Trophoblast cell (in vitro differentiated cells and primary cell): Measurements from ENCODE around the gene IP6K2.

ENCODE experiments used
- DNase-seq, 2 donors: peaks; one replicate each; pipeline ENCODE4 v3.0.0-alpha.2; 2016
- H2AFZ ChIP-seq: 2 replicates; pipeline ENCODE4 v1.6.1; 2013; ENCODE audit warnings: low read length, moderate library complexity, mild to moderate bottlenecking; ENCODE audit not compliant: insufficient read depth, poor library complexity
- H2AK5ac ChIP-seq: 2 replicates; pipeline ENCODE4 v1.6.1; 2013; ENCODE audit warnings: mild to moderate bottlenecking, low read length
- H2BK120ac ChIP-seq: 2 replicates; pipeline ENCODE4 v1.6.1; 2013; ENCODE audit warnings: low read length, mild to moderate bottlenecking, moderate library complexity; ENCODE audit not compliant: insufficient read depth, poor library complexity
- H2BK12ac ChIP-seq: 2 replicates; pipeline ENCODE4 v1.6.1; 2013; ENCODE audit warnings: mild to moderate bottlenecking, low read length, moderate library complexity
- H2BK5ac ChIP-seq: 2 replicates; pipeline ENCODE4 v1.6.1; 2013; ENCODE audit warnings: low read length, low read depth, moderate library complexity, mild to moderate bottlenecking; ENCODE audit not compliant: poor library complexity
- H3K14ac ChIP-seq: 2 replicates; pipeline ENCODE4 v1.6.1; 2013; ENCODE audit warnings: mild to moderate bottlenecking, low read length
- H3K18ac ChIP-seq: 2 replicates; pipeline ENCODE4 v1.6.1; 2013; ENCODE audit warnings: mild to moderate bottlenecking, low read length
- H3K23ac ChIP-seq: 2 replicates; pipeline ENCODE4 v1.6.1; 2013; ENCODE audit warnings: low read length
- H3K27ac ChIP-seq: 2 replicates; pipeline ENCODE4 v1.5.1; 2013; ENCODE audit warnings: low read depth, mild to moderate bottlenecking, inconsistent platforms, low read length, moderate library complexity
- H3K27me3 ChIP-seq: 2 replicates; pipeline ENCODE4 v1.6.1; 2013; ENCODE audit warnings: inconsistent platforms, mild to moderate bottlenecking, low read length, moderate library complexity; ENCODE audit not compliant: insufficient read depth
- H3K36me3 ChIP-seq, 2 experiments: 1 replicate in 1 of 2; 2 replicates in 1 of 2; pipeline ENCODE4 v1.6.1; 2013; ENCODE audit warnings: low read length in 2 of 2, mild to moderate bottlenecking in 2 of 2, moderate library complexity in 1 of 2; ENCODE audit not compliant: insufficient read depth in 2 of 2, control insufficient read depth in 1 of 2
- H3K4ac ChIP-seq: 2 replicates; pipeline ENCODE4 v1.6.1; 2013; ENCODE audit warnings: low read depth, mild to moderate bottlenecking, low read length, moderate library complexity
- H3K4me1 ChIP-seq, 2 experiments: 1 replicate in 1 of 2; 2 replicates in 1 of 2; pipeline ENCODE4 v1.6.1; 2013; ENCODE audit warnings: low read length in 2 of 2, mild to moderate bottlenecking in 2 of 2, moderate library complexity in 1 of 2; ENCODE audit not compliant: insufficient read depth in 2 of 2, control insufficient read depth in 1 of 2
- H3K4me2 ChIP-seq: 2 replicates; pipeline ENCODE4 v1.6.1; 2013; ENCODE audit warnings: inconsistent platforms, mild to moderate bottlenecking, low read length, moderate library complexity
- H3K4me3 ChIP-seq: 2 replicates; pipeline ENCODE4 v1.5.1; 2013; ENCODE audit warnings: mild to moderate bottlenecking, low read depth, low read length, inconsistent platforms
- H3K79me1 ChIP-seq: one replicate; pipeline ENCODE4 v1.6.1; 2013; ENCODE audit warnings: low read length
- H3K79me2 ChIP-seq: 2 replicates; pipeline ENCODE4 v1.6.1; 2013; ENCODE audit warnings: low read length, mild to moderate bottlenecking; ENCODE audit not compliant: control insufficient read depth, insufficient read depth, poor library complexity
- H3K9ac ChIP-seq: 2 replicates; pipeline ENCODE4 v1.6.1; 2013; ENCODE audit warnings: mild to moderate bottlenecking, low read length
- H3K9me3 ChIP-seq: 2 replicates; pipeline ENCODE4 v1.6.1; 2013; ENCODE audit warnings: low read depth, mild to moderate bottlenecking, control low read depth, inconsistent platforms, low read length; ENCODE audit not compliant: insufficient read depth
- H4K12ac ChIP-seq: 2 replicates; pipeline ENCODE4 v1.6.1; 2013; ENCODE audit warnings: low read depth, mild to moderate bottlenecking, low read length, moderate library complexity
- H4K8ac ChIP-seq: 2 replicates; pipeline ENCODE4 v1.6.1; 2013; ENCODE audit warnings: low read depth, mild to moderate bottlenecking, low read length, moderate library complexity
- H4K91ac ChIP-seq: one replicate; pipeline ENCODE4 v1.6.1; 2013; ENCODE audit warnings: low read depth, mild to moderate bottlenecking, low read length, moderate library complexity
- WGBS: extraction: QIAGEN DNeasy Blood & Tissue Kit; methylation state at CpG from one replicate; pipeline ENCODE4 v1.1.7; 2013; ENCODE audit warnings: missing lambda C conversion rate; ENCODE audit not compliant: insufficient read length, insufficient coverage; ENCODE audit errors: extremely low coverage; 5-methylcytosine and 5-hydroxymethylcytosine counted together

Gene IP6K2

GRCh38 chr3:48687220-48687678, 29.8 kb downstream of the IP6K2 start:
- Histone ChIP-seq H3K14ac (no peak overlapping the region), H3K79me1 (peaks cover 2% of the 10 kb centered on the region), H3K4me3 (no peak overlapping the region), H4K91ac (no peak overlapping the region), H3K4me2 (no peak overlapping the region), H3K79me2 (peaks cover 5% of the 10 kb centered on the region), H2BK120ac (no peak overlapping the region), H4K8ac (no peak overlapping the region), H3K9ac (no peak overlapping the region), H3K23ac (no peak overlapping the region), H3K9me3 (peaks cover 2% of the 10 kb centered on the region), H3K18ac (no peak overlapping the region), H2AFZ (no peak overlapping the region), H2BK5ac (no peak overlapping the region), H2BK12ac (no peak overlapping the region), H3K27ac (no peak overlapping the region), H3K36me3 (peaks cover 46 to 55% of the 10 kb centered on the region in 2 experiments), H3K4me1 (peaks cover 11% of the 10 kb centered on the region in 2 experiments), H3K27me3 (no peaks in the 10 kb centered on the region), H3K4ac (no peak overlapping the region), H2AK5ac (no peak overlapping the region), H4K12ac (no peak overlapping the region)
- no CpG with 5 or more reads among the region's 3 CpGs for WGBS
- no peak for DNase-seq

GRCh38 chr3:48686538-48687219, 30.3 kb downstream of the IP6K2 start:
- H3K79me1 ChIP-seq = peaks cover 2% of the 10 kb centered on the region
- H3K23ac ChIP-seq = no peak overlapping the region
- H2BK120ac ChIP-seq = no peak overlapping the region
- WGBS = no CpG with 5 or more reads among the region's 10 CpGs
- H3K4me3 ChIP-seq = no peak overlapping the region
- H3K9ac ChIP-seq = no peak overlapping the region
- H3K9me3 ChIP-seq = peaks cover 2% of the 10 kb centered on the region
- no peak overlapping the region for H2AK5ac ChIP-seq
- H3K14ac ChIP-seq = no peak overlapping the region
- peaks cover 5% of the 10 kb centered on the region for H3K79me2 ChIP-seq
- H3K4me1 ChIP-seq = peaks cover 11% of the 10 kb centered on the region in 2 experiments
- no peak overlapping the region for H3K18ac ChIP-seq
- no peaks in the 10 kb centered on the region for H3K27me3 ChIP-seq
- no peak overlapping the region for H4K8ac ChIP-seq
- no peak overlapping the region for H2BK5ac ChIP-seq
- no peak overlapping the region for H4K91ac ChIP-seq
- no peak overlapping the region for H3K27ac ChIP-seq
- H3K4ac ChIP-seq = no peak overlapping the region
- no peak overlapping the region for H2BK12ac ChIP-seq
- peak overlapping the region; percentile 88 for H3K4me2 ChIP-seq
- no peak overlapping the region for H4K12ac ChIP-seq
- H3K36me3 ChIP-seq = peaks cover 47 to 55% of the 10 kb centered on the region in 2 experiments
- peak in 1 of 2 donors; percentile 29 for DNase-seq
- H2AFZ ChIP-seq = no peak overlapping the region

GRCh38 chr3:48685603-48686511, 31.2 kb downstream of the IP6K2 start, which contains the start of gene NCKIPSD:
NCKIPSD (minus strand) TSS chr3:48685915; CDS start chr3:48685807, 108 bp downstream.
- Histone ChIP-seq H3K36me3 (peaks cover 51 to 56% of the 10 kb centered on the region in 2 experiments), H2AFZ (peak within 1 kb of the TSS; percentile 69), H3K27ac (peak within 1 kb of the TSS; percentile 49), H2BK5ac (peak within 1 kb of the TSS; percentile 53), H2AK5ac (peak within 1 kb of the TSS; percentile 25), H4K91ac (peak within 1 kb of the TSS; percentile 31), H3K79me2 (peaks cover 5% of the 10 kb centered on the region), H3K4me1 (peaks cover 11% of the 10 kb centered on the region in 2 experiments), H2BK12ac (no peak within 1 kb of the TSS), H3K23ac (no peak within 1 kb of the TSS), H4K12ac (peak within 1 kb of the TSS; percentile 33), H3K9ac (peak within 1 kb of the TSS; percentile 99), H3K18ac (peak within 1 kb of the TSS; percentile 72), H3K9me3 (peaks cover 2% of the 10 kb centered on the region), H4K8ac (peak within 1 kb of the TSS; percentile 69), H3K4me2 (peak within 1 kb of the TSS; percentile 95), H3K27me3 (no peaks in the 10 kb centered on the region), H3K4me3 (peak within 1 kb of the TSS; percentile 99), H3K14ac (peak within 1 kb of the TSS; percentile 63), H2BK120ac (peak within 1 kb of the TSS; percentile 35), H3K79me1 (peaks cover 2% of the 10 kb centered on the region), H3K4ac (peak within 1 kb of the TSS; percentile 66)
- DNase-seq = peak; percentile 84 to 96
- WGBS = no CpG with 5 or more reads among the region's 97 CpGs

GRCh38 chr3:48685293-48685602, 31.8 kb downstream of the IP6K2 start:
- no peak overlapping the region for H3K23ac ChIP-seq
- H3K4me3 ChIP-seq = peak overlapping the region; percentile 99

More at GRCh38 chr3:48685293-48685602, 31.8 kb downstream of the IP6K2 start:
- Histone ChIP-seq H3K79me2 (peaks cover 5% of the 10 kb centered on the region), H3K18ac (peak overlapping the region; percentile 21), H3K4me2 (peak overlapping the region; percentile 95), H3K4me1 (peaks cover 11% of the 10 kb centered on the region in 2 experiments), H3K9ac (peak overlapping the region; percentile 67), H3K14ac (peak overlapping the region; percentile 16), H3K36me3 (peaks cover 53 to 57% of the 10 kb centered on the region in 2 experiments), H4K8ac (peak overlapping the region; percentile 69), H2AFZ (no peak overlapping the region), H4K91ac (peak overlapping the region; percentile 31), H2BK12ac (no peak overlapping the region), H3K9me3 (peaks cover 2% of the 10 kb centered on the region), H2BK5ac (no peak overlapping the region), H3K79me1 (peaks cover 2% of the 10 kb centered on the region), H2BK120ac (peak overlapping the region; percentile 34), H3K27me3 (no peaks in the 10 kb centered on the region), H4K12ac (no peak overlapping the region), H3K27ac (no peak overlapping the region), H2AK5ac (peak overlapping the region; percentile 25), H3K4ac (peak overlapping the region; percentile 66)
- DNase-seq = no peak
- WGBS = no CpG with 5 or more reads among the region's 13 CpGs
